ENCODE results near the gene RHEB.

DNA sequence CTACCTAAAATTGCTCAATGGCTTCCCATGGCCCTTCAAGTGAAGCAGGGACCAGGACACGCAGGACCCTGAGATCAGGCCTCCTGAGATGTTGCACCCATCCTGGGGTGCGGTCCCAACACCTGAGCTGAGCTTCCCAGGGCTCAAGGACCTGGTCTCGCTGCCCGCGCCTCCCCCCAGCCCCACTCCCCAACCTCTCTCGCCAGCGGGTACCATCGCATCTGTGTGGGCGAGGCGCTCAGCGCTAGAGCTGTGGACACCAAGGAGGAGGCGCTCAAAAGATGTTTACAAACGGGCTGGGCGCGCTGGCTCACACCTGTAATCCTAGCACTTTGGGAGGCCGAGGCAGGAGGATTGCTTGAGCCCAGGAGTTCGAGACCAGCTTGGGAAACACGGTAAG is 72.4 kb downstream of the RHEB start:
- TF ChIP-seq, protein P1, sequence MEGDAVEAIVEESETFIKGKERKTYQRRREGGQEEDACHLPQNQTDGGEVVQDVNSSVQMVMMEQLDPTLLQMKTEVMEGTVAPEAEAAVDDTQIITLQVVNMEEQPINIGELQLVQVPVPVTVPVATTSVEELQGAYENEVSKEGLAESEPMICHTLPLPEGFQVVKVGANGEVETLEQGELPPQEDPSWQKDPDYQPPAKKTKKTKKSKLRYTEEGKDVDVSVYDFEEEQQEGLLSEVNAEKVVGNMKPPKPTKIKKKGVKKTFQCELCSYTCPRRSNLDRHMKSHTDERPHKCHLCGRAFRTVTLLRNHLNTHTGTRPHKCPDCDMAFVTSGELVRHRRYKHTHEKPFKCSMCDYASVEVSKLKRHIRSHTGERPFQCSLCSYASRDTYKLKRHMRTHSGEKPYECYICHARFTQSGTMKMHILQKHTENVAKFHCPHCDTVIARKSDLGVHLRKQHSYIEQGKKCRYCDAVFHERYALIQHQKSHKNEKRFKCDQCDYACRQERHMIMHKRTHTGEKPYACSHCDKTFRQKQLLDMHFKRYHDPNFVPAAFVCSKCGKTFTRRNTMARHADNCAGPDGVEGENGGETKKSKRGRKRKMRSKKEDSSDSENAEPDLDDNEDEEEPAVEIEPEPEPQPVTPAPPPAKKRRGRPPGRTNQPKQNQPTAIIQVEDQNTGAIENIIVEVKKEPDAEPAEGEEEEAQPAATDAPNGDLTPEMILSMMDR (IDR thresholded peaks at IDR 0.05; ENCODE audit: insufficient read depth, low read length), result no peak
- TF ChIP-seq, protein P2, sequence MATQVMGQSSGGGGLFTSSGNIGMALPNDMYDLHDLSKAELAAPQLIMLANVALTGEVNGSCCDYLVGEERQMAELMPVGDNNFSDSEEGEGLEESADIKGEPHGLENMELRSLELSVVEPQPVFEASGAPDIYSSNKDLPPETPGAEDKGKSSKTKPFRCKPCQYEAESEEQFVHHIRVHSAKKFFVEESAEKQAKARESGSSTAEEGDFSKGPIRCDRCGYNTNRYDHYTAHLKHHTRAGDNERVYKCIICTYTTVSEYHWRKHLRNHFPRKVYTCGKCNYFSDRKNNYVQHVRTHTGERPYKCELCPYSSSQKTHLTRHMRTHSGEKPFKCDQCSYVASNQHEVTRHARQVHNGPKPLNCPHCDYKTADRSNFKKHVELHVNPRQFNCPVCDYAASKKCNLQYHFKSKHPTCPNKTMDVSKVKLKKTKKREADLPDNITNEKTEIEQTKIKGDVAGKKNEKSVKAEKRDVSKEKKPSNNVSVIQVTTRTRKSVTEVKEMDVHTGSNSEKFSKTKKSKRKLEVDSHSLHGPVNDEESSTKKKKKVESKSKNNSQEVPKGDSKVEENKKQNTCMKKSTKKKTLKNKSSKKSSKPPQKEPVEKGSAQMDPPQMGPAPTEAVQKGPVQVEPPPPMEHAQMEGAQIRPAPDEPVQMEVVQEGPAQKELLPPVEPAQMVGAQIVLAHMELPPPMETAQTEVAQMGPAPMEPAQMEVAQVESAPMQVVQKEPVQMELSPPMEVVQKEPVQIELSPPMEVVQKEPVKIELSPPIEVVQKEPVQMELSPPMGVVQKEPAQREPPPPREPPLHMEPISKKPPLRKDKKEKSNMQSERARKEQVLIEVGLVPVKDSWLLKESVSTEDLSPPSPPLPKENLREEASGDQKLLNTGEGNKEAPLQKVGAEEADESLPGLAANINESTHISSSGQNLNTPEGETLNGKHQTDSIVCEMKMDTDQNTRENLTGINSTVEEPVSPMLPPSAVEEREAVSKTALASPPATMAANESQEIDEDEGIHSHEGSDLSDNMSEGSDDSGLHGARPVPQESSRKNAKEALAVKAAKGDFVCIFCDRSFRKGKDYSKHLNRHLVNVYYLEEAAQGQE (IDR thresholded peaks at IDR 0.05; ENCODE audit: insufficient replicate concordance, low read depth), result no peak
- TF ChIP-seq POLR2AphosphoS5 (IDR thresholded peaks at IDR 0.05; ENCODE audit: low read depth), result no peak
- no peak for TF ChIP-seq GABPA (IDR thresholded peaks at IDR 0.05; ENCODE audit: low read depth)

All from HL-60 (cell line).